ENCODE measurements around the gene PIP4K2A. TPM values are rescaled to one million over a fixed set of nuclear protein-coding genes. Genes with fewer than 3 reads are reported as not detected.
A peak's percentile ranks its signal among the peaks of the same experiment; 100 is the strongest.

Gene PIP4K2A
- total and polyA plus RNA-seq, 2 experiments from 2014 or later = 39.9 to 40.1 TPM

DNA sequence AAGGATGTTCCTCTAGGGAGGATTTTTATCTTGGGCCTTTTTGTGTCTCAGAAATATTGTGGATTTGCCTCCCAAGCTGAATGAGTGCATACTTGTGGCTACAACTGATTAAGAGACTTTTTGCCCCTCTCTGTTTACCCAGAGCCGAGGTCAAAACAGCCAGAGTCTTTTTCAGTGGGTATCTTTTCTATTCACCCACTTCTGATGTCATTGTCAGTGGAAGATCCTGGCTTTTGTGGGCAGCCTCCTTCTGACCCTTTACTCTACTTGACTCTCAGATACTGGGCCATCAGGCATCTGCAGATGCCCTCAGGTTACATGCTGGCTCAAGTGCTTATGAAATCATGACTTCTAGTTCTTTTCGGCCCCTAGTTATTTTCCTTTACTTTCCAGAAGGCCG lies 19.6 kb upstream of the PIP4K2A start:
- no peaks in the 10 kb centered on the region for H3K79me2 ChIP-seq (replicated peaks; ENCODE audit: insufficient read depth)
- no peak overlapping the region for H3K4me2 ChIP-seq
- DNase-seq (ENCODE audit: low spot score) = no peak
- H3K36me3 Mint-ChIP-seq (ENCODE audit: low read depth) = no peaks in the 10 kb centered on the region
- H3K4me1 Mint-ChIP-seq = no peaks in the 10 kb centered on the region
- H3K9me3 Mint-ChIP-seq = peaks cover 2% of the 10 kb centered on the region; the same call in 1 of the 3 replicates
- H3F3A ChIP-seq (replicated peaks; ENCODE audit: low read depth) = no peaks in the 10 kb centered on the region
- H2AFZ ChIP-seq = peak overlapping the region; percentile 75; the same call in 1 of the 2 replicates
- no peaks in the 10 kb centered on the region for H4K20me1 ChIP-seq (replicated peaks; ENCODE audit: insufficient read depth)
- H3K4me3 ChIP-seq = no peak overlapping the region
- no peak overlapping the region for H3K27ac Mint-ChIP-seq
- no peak overlapping the region for H3K4me3 Mint-ChIP-seq
- no peaks in the 10 kb centered on the region for H3K9me2 ChIP-seq (ENCODE audit: insufficient read depth)
- no peaks in the 10 kb centered on the region for H3K27me3 ChIP-seq (ENCODE audit: insufficient read depth)
- H3K27ac ChIP-seq (ENCODE audit: low read depth) = no peak overlapping the region
- H3K27me3 Mint-ChIP-seq (ENCODE audit: insufficient read depth, low read depth, poor library complexity) = peaks cover 3% of the 10 kb centered on the region
- H3K4me1 ChIP-seq (ENCODE audit: insufficient read depth) = no peaks in the 10 kb centered on the region
- H3K36me3 ChIP-seq (ENCODE audit: insufficient read depth) = no peaks in the 10 kb centered on the region
- TF ChIP-seq CREB1 (CRISPR knock-in tag; IDR thresholded peaks at IDR 0.05; ENCODE audit: low read depth) (no peak), EZH2 (IDR thresholded peaks at IDR 0.05; ENCODE audit: low read depth, unreplicated experiment) (no peak), EZH2phosphoT487 (IDR thresholded peaks at IDR 0.05; ENCODE audit: unreplicated experiment) (no peak), NANOG (IDR thresholded peaks at IDR 0.05; ENCODE audit: borderline replicate concordance) (no peak)
- no peak for ATAC-seq

DNA sequence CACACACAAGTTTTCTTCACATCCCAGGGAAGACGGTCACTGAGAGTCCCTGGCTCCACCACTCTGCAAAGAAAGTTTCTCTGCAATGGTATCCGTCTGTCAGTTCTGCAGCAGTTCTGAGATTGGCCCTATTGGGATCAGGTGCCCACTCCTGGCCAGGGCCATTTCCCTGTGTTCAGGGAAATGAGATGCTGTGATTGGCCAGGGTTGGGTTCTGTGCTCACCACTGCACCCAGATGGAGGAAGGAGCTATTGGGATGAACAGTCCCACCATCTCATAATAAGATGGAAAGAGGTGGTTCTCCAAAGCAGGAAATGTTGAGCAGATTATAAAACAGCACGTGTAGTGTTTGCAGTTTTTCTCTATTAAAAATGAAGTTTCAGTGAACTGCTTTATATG lies 13.3 kb upstream of the PIP4K2A start:
- Histone ChIP-seq H3K9me2 (ENCODE audit: insufficient read depth) (no peaks in the 10 kb centered on the region), H3K79me2 (replicated peaks; ENCODE audit: insufficient read depth) (no peaks in the 10 kb centered on the region), H2AFZ (peak overlapping the region; percentile 30; the same call in 1 of the 2 replicates), H4K20me1 (replicated peaks; ENCODE audit: insufficient read depth) (no peaks in the 10 kb centered on the region), H3K4me3 (no peak overlapping the region), H3K36me3 (ENCODE audit: insufficient read depth) (no peaks in the 10 kb centered on the region), H3F3A (replicated peaks; ENCODE audit: low read depth) (no peaks in the 10 kb centered on the region), H3K4me2 (no peak overlapping the region), H3K27ac (ENCODE audit: low read depth) (no peak overlapping the region), H3K4me1 (ENCODE audit: insufficient read depth) (no peaks in the 10 kb centered on the region; the same call in 1 of the 2 replicates), H3K27me3 (ENCODE audit: insufficient read depth) (no peaks in the 10 kb centered on the region)
- peaks cover 7% of the 10 kb centered on the region for H3K27me3 Mint-ChIP-seq (ENCODE audit: insufficient read depth, low read depth, poor library complexity)
- DNase-seq (ENCODE audit: low spot score) (no peak), ATAC-seq (no peak; the same call in 2 of the 3 replicates)
- H3K36me3 Mint-ChIP-seq (ENCODE audit: low read depth) = no peaks in the 10 kb centered on the region
- peaks cover 6% of the 10 kb centered on the region; the same call in 2 of the 3 replicates for H3K4me1 Mint-ChIP-seq
- H3K27ac Mint-ChIP-seq = no peak overlapping the region
- H3K4me3 Mint-ChIP-seq = no peak overlapping the region
- H3K9me3 Mint-ChIP-seq = peaks cover 2% of the 10 kb centered on the region; the same call in 1 of the 3 replicates
- TF ChIP-seq EZH2 (IDR thresholded peaks at IDR 0.05; ENCODE audit: low read depth, unreplicated experiment) (no peak), EZH2phosphoT487 (IDR thresholded peaks at IDR 0.05; ENCODE audit: unreplicated experiment) (no peak), STAT1 (IDR thresholded peaks at IDR 0.05; ENCODE audit: unreplicated experiment) (no peak), ZNF462 (CRISPR knock-in tag; IDR thresholded peaks at IDR 0.05) (no peak), CREB1 (CRISPR knock-in tag; IDR thresholded peaks at IDR 0.05; ENCODE audit: low read depth) (no peak), NANOG (IDR thresholded peaks at IDR 0.05; ENCODE audit: borderline replicate concordance) (no peak), ETS1 (IDR thresholded peaks at IDR 0.05) (no peak), ZNF114 (CRISPR knock-in tag; IDR thresholded peaks at IDR 0.05) (no peak), ZNF331 (CRISPR knock-in tag; IDR thresholded peaks at IDR 0.05; ENCODE audit: low read depth) (no peak), JUNB (IDR thresholded peaks at IDR 0.05; ENCODE audit: unreplicated experiment) (no peak)
- TF ChIP-seq, protein P1, sequence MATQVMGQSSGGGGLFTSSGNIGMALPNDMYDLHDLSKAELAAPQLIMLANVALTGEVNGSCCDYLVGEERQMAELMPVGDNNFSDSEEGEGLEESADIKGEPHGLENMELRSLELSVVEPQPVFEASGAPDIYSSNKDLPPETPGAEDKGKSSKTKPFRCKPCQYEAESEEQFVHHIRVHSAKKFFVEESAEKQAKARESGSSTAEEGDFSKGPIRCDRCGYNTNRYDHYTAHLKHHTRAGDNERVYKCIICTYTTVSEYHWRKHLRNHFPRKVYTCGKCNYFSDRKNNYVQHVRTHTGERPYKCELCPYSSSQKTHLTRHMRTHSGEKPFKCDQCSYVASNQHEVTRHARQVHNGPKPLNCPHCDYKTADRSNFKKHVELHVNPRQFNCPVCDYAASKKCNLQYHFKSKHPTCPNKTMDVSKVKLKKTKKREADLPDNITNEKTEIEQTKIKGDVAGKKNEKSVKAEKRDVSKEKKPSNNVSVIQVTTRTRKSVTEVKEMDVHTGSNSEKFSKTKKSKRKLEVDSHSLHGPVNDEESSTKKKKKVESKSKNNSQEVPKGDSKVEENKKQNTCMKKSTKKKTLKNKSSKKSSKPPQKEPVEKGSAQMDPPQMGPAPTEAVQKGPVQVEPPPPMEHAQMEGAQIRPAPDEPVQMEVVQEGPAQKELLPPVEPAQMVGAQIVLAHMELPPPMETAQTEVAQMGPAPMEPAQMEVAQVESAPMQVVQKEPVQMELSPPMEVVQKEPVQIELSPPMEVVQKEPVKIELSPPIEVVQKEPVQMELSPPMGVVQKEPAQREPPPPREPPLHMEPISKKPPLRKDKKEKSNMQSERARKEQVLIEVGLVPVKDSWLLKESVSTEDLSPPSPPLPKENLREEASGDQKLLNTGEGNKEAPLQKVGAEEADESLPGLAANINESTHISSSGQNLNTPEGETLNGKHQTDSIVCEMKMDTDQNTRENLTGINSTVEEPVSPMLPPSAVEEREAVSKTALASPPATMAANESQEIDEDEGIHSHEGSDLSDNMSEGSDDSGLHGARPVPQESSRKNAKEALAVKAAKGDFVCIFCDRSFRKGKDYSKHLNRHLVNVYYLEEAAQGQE (IDR thresholded peaks at IDR 0.05; ENCODE audit: unreplicated experiment) = no peak
